SK-N-DZ (cell line): ENCODE measurements around the gene LGI4.
"Not testable (repeated sequence)": the region's sequence is repeated elsewhere in the genome, so short reads cannot be mapped to it uniquely, and the experiment has no call there.

Source experiments
- DNase-seq: peaks from one replicate; pipeline ENCODE4 v3.0.0-alpha.2; 2015; ENCODE audit warnings: low spot score

LGI4 gene

DNA sequence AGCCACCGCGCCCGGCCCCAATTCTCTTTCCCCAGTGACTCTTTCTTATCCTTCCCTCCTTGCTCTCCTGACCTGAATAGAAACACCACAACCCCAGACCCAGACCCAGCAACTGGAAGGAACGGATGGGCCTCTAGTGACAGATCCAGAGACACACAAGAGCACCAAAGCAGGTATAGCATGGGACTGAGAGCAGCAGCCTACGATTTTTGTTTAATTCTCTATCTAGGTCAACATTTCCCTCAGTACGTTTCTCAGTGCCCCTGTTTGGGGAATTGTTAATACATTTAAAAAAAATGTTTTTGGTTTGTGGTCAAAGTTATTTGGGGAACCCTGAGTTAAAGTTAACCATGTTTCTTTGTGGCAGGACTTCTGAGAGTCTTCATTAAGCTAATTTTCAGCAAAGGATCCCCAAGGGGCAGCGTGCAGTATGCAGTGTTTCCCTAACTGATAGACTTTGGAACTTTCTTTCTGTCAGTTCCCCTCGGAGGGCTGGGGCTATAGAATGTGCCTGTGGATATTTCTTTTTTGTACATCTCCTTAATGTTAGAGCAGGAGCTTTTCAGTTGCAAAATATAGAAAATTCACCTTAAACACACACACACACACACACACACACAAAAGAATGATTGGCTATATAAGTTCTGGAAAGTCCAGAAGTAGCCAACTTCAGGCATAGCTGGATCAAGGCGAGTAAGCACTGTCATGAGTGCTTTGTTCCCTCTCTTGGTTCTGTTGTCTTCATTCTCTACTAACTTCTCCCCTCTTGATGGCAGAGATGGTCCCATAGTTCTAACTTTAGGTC lies 26.0 kb upstream of the LGI4 start:
- DNase-seq: no peak

GRCh38 chr19:35159606-35160005 lies 24.7 kb upstream of the LGI4 start:
- no peak for DNase-seq

DNA sequence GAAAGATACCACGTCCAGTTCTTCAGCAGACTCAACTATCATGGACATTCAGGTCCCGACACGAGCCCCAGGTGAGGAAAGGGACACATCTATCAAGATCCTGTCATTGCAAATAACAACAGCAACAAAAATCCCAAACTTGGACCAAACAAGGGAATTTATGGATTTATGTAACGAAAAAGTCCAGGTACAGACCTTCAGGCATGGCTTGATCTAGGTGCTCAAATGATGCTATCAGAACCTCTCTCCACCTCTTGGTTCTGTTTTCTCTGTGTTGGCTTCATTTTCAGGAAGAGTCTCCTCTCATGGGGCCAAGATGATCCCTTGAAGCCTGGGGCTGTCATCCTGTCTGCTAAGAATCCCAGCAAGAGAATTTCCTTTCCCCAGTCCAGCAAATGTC lies 22.6 kb upstream of the LGI4 start:
- no peak for DNase-seq

GRCh38 chr19:35156673-35157014 lies 21.8 kb upstream of the LGI4 start:
- DNase-seq: no peak

DNA sequence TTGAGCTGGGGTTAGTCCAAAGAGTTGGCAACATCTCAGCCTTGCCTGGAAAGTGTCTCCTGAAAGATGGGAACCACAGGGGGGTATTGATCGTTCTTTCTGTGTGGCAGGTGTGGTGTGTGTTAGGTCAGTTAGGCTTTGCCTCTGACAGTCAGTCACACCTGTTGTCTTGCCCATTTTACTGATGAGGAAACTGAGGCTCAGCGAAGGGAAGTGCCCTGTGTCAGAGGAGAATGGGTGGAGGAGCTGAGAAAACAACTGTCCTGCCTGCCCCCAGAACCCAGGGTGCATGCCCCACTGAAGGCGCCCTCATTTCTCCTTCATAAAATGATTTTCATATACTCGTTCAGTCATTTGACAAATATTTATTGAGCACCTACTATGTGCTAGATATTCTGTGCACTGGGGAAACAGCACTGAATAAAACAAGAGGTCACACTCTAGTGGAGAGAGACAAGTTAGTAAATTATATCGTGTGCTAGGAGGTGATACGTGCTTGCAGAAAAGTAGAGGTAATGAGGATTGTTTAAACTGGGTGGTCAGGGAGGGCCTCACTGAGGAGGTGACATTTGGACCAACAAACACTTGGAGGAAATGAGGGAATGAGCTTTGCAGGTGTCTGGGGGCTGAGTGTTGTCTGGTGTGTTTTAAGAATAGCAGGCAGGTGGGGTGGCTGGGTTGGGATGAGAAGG lies 21.3 kb upstream of the LGI4 start:
- no peak for DNase-seq

GRCh38 chr19:35155441-35155840 lies 20.6 kb upstream of the LGI4 start:
- DNase-seq: no peak

GRCh38 chr19:35154525-35155406 lies 19.9 kb upstream of the LGI4 start, which contains the start of gene FXYD5:
TSS of gene FXYD5 (plus strand) at chr19:35154735. CDS start at chr19:35155551, 816 bp downstream.
- no peak for DNase-seq

DNA sequence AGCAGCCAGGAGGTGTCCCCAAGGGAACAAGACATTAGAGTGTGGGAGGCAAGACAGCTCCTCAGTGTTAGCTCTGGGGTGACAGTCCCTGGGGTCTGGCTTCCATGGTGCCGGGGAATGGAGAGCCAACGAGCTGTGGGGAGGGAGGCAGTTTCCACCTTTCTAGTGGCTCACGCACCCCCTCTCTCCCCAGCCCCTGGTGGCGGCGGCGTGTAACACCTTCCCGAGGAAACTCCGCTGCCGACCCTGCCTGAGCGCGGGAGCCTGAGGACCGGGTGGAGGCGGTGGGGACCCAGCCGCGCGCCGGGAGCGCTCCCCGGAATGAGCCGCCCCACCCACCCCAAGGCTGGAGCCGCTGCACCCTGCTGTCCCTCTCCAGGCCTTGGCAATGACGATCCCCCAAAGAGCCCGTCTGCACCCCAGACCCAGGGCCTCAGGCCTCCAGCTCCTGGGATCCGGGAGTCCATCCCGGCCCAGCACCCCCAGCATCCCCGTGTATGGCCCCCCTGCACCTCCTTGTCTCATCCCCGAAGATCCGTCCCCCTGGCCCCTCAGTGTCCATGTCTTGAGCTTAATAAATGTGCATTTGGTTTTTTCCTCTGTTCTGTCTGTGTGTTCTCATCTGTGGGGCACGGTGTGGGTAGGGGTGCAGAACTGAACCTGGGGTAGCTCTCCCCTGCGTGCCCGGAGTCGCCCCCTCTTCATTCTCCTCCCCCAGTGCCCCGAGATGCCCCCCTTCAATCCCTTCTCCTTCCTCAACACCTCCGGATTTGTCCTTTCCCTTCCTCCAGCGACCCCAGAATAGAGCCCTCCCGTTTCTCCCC lies 19.1 kb upstream of the LGI4 start:
- no peak for DNase-seq

GRCh38 chr19:35153129-35153522 lies 18.3 kb upstream of the LGI4 start:
- DNase-seq: not testable (repeated sequence)

GRCh38 chr19:35151273-35152065 lies 16.6 kb upstream of the LGI4 start:
- DNase-seq: no peak

GRCh38 chr19:35150445-35150844 lies 15.6 kb upstream of the LGI4 start:
- no peak for DNase-seq

GRCh38 chr19:35149463-35149862 lies 14.6 kb upstream of the LGI4 start:
- DNase-seq: no peak

GRCh38 chr19:35146746-35147459 lies 12.0 kb upstream of the LGI4 start:
- DNase-seq: no peak

GRCh38 chr19:35144600-35145436 lies 10.0 kb upstream of the LGI4 start:
- DNase-seq: peak; percentile 16

- DNase-seq: no peak
These were observed 9.4 kb upstream of the LGI4 start for GRCh38 chr19:35144259-35144599.

DNA sequence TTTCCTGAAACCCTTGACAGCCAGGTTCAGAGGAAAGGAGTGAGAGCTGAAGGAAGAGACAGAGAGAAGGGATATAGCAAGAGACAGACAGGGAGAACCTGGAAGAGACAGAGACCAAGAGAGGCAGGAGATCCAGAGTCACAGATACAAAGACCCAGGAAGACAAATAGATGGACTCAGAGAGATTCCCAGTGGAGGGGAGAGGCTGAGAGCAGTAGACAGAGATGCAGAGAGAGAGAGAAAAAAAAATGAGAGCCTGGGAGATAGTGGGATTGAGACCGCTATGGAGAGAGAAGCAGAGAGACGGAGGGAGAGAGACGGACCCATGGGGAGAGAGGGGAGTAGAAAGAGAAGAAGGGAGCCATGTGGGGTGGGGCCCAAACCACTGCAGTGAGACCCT lies 9.0 kb upstream of the LGI4 start:
- DNase-seq: no peak

- DNase-seq: peak; percentile 38
These were observed 8.4 kb upstream of the LGI4 start, which contains the start of gene FXYD7 for GRCh38 chr19:35143231-35143715. TSS of gene FXYD7 (plus strand) at chr19:35143255. CDS start at chr19:35143334, 79 bp downstream.

DNA sequence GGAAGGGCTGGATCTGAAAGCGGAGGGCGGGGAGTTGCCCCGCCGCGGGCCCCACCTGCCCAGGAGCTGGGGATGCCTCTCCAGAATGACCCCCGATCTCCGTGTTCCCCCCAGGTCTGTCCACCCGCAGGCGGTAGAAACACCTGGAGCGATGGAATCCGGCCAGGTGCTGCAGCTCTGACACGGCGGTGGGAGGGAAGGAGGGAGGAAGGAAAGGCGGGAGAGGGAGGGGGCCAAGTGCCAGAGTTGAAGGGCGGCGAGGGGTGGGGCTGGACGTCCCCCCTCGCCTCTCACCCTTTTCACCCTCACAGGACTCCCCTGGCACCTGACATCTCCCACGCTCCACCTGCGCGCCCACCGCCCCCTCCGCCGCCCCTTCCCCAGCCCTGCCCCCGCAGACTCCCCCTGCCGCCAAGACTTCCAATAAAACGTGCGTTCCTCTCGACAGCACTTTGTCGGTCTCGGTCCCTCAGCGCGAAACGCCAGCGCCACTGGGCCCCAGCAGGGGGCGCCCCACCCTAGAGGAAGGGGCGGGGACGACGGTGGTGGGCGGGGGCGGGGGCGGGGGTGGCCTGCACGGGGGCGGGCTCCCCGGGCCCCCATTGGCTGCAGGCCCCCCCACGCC lies 7.9 kb upstream of the LGI4 start:
- DNase-seq: no peak
